IPS-20b (cell line): ENCODE data around the gene BARD1.
"Not testable (repeated sequence)": the region's sequence is repeated elsewhere in the genome, so short reads cannot be mapped to it uniquely, and the experiment has no call there.

Experiments used
- H3K27ac ChIP-seq: one replicate; pipeline ENCODE4 v1.5.1; 2013; ENCODE audit warnings: low read length
- H3K27me3 ChIP-seq: 2 replicates; pipeline ENCODE4 v1.6.1; 2013; ENCODE audit warnings: mild to moderate bottlenecking, low read length, inconsistent platforms; ENCODE audit not compliant: insufficient read depth
- H3K36me3 ChIP-seq: 2 replicates; pipeline ENCODE4 v1.6.1; 2013; ENCODE audit warnings: low read depth, mild to moderate bottlenecking, inconsistent platforms, low read length, moderate library complexity; ENCODE audit not compliant: insufficient read depth
- H3K4me1 ChIP-seq: 2 replicates; pipeline ENCODE4 v1.6.1; 2013; ENCODE audit warnings: mild to moderate bottlenecking, control low read depth, inconsistent platforms, low read length, moderate library complexity; ENCODE audit not compliant: insufficient read depth
- H3K4me3 ChIP-seq: 2 replicates; pipeline ENCODE4 v1.5.1; 2013; ENCODE audit warnings: mild to moderate bottlenecking, low read length, inconsistent platforms
- H3K9ac ChIP-seq: 2 replicates; pipeline ENCODE4 v1.6.1; 2013; ENCODE audit warnings: low read depth, mild to moderate bottlenecking, inconsistent platforms, low read length, moderate library complexity
- H3K9me3 ChIP-seq: 2 replicates; pipeline ENCODE4 v1.6.1; 2013; ENCODE audit warnings: mild to moderate bottlenecking, low read depth, low read length, inconsistent platforms; ENCODE audit not compliant: insufficient read depth

BARD1 gene

DNA sequence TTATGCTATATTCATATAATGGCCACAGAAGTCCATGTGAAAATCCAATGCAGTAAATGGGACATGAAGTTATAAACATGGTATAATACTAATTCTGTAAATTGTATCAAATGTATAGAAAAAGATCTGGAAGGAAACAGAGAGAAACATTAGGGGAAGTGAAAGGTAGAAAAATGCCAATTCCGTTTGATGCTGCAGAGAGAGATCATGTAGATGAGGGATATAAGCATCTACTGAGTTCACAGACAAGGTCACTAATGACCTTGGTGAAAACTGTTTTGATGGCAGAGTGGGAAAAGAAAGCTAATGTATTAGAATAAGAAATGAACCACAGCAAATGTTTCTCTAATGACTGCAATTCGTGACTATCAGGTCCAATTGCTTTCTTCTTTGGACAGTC lies 56.0 kb downstream of the BARD1 start:
- H3K9ac ChIP-seq = no peak overlapping the region
- H3K4me3 ChIP-seq = no peak overlapping the region
- no peaks in the 10 kb centered on the region for H3K4me1 ChIP-seq
- no peaks in the 10 kb centered on the region for H3K9me3 ChIP-seq
- no peaks in the 10 kb centered on the region for H3K27me3 ChIP-seq
- peaks cover 94% of the 10 kb centered on the region for H3K36me3 ChIP-seq
- no peak overlapping the region for H3K27ac ChIP-seq

DNA sequence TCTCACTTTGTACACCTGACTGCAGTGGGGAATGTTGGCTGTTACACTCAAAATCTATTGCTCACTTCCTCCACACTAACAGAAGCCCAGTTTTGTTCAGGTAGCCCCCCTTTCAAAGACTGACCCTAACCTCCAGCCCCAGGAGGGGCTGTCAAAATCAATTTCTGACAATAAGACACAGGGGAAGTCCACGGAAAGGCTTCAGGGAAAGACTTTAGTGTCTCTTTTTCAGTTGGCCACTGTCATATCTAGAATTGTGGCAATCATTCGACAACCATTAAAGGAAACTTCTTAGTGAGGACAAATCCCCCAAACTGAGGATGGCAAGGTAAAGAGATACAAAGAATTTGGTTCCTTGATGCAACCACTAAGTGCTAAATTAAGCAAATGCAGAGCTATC lies 59.0 kb downstream of the BARD1 start:
- H3K27me3 ChIP-seq = no peaks in the 10 kb centered on the region
- no peak overlapping the region for H3K9ac ChIP-seq
- H3K4me3 ChIP-seq = no peak overlapping the region
- no peaks in the 10 kb centered on the region for H3K4me1 ChIP-seq
- H3K9me3 ChIP-seq = no peaks in the 10 kb centered on the region
- H3K27ac ChIP-seq = no peak overlapping the region
- H3K36me3 ChIP-seq = peaks cover 83% of the 10 kb centered on the region

DNA sequence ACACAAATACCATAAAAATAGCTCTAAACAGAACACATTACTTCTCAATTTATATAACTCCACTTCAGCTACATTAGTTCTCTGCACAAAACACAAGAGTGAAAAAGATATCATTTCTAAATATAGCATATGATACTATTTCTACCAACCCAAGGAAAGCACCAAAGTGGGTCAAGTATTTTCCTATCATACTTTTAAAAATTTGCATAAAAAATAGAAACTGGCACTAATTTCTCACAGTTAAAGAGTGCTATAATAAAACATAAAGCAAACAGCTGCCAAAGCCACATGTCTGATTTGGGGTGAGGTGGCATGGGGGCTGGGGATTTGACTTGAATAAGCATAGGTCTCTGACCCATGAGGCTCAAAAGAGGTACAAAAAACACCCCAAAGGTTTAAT lies 61.5 kb downstream of the BARD1 start:
- Histone ChIP-seq H3K4me3 (no peak overlapping the region), H3K36me3 (peaks cover 78% of the 10 kb centered on the region), H3K27ac (no peak overlapping the region)

DNA sequence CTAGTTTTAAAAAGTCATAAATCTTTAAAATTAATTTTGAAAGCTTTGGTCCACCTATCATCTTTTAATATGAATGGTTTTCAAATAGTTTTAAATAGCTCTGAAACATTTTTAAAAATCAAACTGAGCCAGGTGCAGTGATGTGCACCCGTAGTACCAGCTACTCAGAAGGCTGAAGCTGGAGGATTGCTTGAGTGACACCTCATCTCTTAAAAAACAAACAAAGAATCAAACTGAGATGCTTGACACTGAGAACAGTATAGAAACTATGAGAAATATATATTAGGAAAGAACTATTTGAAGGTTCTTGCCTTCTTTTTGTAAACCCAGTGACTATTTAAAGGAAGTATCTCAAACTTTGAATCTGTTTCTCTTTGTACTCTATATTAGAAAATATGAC lies 67.4 kb downstream of the BARD1 start:
- H3K4me3 ChIP-seq = no peak overlapping the region
- H3K9me3 ChIP-seq = no peaks in the 10 kb centered on the region
- peaks cover 62% of the 10 kb centered on the region for H3K36me3 ChIP-seq

More for the DNA sequence above, 61.5 kb downstream of the BARD1 start:
- Histone ChIP-seq H3K27me3 (no peaks in the 10 kb centered on the region), H3K9me3 (no peaks in the 10 kb centered on the region), H3K4me1 (no peaks in the 10 kb centered on the region), H3K9ac (no peak overlapping the region)

DNA sequence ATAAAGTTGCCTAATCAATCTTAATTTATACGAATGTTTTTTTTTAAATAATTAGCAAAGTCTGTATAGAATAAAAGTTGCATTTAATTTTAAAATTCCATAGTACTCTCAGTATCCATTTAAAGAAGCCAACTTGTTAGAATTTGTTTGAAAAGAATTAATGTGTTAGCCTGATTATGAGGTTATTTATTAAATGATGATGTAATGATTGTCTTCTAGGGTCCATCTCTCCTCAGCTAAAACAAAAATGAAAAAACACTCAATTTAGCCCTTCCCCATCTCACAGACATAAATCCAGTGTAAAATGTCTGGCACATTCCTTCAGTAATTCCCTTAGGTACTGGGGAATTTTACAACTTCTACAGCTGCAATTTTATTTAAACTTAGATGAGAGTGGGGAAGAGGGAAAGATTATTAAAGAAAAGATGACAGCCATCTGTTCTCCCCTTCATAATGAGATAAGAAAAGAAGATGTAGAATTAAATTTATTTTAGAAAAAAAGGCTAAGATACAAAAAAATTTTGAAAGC lies 68.6 kb downstream of the BARD1 start:
- no peaks in the 10 kb centered on the region for H3K9me3 ChIP-seq
- H3K4me1 ChIP-seq = no peaks in the 10 kb centered on the region
- H3K27ac ChIP-seq = no peak overlapping the region
- H3K4me3 ChIP-seq = no peak overlapping the region
- H3K27me3 ChIP-seq = no peaks in the 10 kb centered on the region
- H3K9ac ChIP-seq = no peak overlapping the region
- peaks cover 61% of the 10 kb centered on the region for H3K36me3 ChIP-seq

More for the DNA sequence above, 67.4 kb downstream of the BARD1 start:
- no peaks in the 10 kb centered on the region for H3K27me3 ChIP-seq
- H3K27ac ChIP-seq = no peak overlapping the region
- no peak overlapping the region for H3K9ac ChIP-seq
- no peaks in the 10 kb centered on the region for H3K4me1 ChIP-seq

DNA sequence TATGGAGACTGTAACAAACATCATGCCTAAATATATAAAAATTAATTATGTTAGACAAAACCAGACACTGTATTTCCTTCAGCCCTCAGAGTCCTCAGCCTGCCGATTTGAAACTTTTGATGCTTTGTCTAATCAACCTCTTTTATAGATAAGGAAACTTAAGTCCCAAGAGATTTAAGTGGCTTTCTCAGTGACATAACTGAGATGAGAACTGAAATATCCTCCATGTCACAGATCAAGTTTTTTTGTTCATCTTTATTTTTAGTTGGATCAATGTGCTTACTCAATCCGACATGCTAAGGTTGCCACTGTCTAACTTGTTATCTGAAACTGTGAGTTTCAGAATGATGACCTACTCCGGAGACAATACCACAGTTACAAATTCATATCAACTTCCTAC lies 72.3 kb downstream of the BARD1 start:
- no peak overlapping the region for H3K27ac ChIP-seq
- H3K36me3 ChIP-seq = peaks cover 29% of the 10 kb centered on the region
- no peak overlapping the region for H3K9ac ChIP-seq
- no peaks in the 10 kb centered on the region for H3K27me3 ChIP-seq
- H3K9me3 ChIP-seq = no peaks in the 10 kb centered on the region
- H3K4me1 ChIP-seq = no peaks in the 10 kb centered on the region
- H3K4me3 ChIP-seq = no peak overlapping the region

DNA sequence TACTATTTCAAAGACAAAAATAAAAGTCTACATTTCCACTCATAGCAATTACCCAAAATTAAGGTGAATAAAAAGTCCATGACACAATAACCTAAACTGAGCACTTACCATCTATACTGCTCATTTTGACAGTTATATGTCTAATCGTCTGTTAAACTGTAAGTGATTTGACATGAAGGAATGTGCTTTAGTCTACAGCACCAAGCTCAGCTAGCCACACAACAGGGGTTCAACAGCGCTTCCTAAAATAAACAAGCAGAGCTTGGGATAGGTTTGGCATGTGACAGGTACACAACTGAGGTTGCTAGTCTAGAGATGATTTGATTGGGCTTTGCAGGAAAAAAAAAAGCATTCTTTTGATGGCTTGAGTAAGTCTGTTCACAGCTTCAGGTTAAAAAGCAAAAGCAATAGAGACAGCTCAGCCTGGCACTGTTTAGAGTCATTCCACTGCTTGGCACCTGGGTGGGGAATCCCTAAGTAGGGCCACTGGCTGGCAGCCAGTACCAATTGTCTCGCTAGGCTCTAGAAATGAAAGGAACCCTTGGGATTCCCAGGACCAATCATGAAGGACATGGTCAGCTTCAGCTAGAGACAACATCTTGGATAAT lies 78.6 kb downstream of the BARD1 start:
- Histone ChIP-seq H3K27ac (no peak overlapping the region), H3K36me3 (peaks cover 53% of the 10 kb centered on the region), H3K4me1 (peaks cover 4% of the 10 kb centered on the region; the same call in 1 of the 2 replicates), H3K9ac (no peak overlapping the region), H3K9me3 (no peaks in the 10 kb centered on the region), H3K27me3 (no peaks in the 10 kb centered on the region), H3K4me3 (no peak overlapping the region)

DNA sequence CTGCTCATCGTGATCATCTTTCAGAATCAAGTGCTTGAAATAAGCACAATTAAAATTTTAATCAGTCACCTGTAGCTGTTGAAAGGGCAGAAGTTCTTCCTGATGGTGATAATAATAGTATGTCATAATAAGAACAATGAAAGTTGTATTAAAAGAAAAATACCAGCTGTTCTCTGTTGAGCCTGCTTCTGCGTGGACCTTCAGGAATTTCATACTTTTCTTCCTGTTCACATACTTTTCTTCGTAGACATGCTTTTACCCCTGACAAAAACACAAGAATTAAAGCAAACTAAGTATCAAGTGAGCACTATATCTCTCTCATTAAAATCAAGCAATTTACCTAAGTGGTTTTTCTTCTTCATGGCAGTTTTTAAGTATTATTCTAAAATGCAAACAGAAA lies 79.2 kb downstream of the BARD1 start:
- Histone ChIP-seq H3K36me3 (peaks cover 60% of the 10 kb centered on the region), H3K27ac (no peak overlapping the region), H3K9me3 (no peaks in the 10 kb centered on the region)

DNA sequence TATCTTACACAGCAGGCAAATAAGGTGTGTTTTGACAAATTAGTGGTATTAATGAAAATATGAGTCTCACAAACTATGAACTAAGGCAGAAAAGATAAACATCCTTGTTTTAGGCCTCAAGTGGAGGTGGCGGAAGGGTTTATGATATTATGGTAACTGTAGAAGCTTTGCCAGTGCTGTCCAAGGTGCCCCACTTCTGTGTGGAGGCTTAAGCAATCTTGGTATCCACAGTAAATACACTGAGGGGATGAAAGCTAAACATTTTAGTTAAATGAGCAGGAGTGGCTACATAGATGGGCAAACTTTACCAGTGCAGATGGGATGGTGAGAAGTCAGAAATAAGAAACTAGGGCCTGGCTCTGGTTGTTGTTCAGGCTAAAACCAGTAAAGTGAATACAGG lies 84.7 kb downstream of the BARD1 start:
- Histone ChIP-seq H3K27me3 (no peaks in the 10 kb centered on the region), H3K27ac (no peak overlapping the region), H3K9me3 (no peaks in the 10 kb centered on the region), H3K4me1 (peaks cover 4% of the 10 kb centered on the region; the same call in 1 of the 2 replicates), H3K9ac (no peak overlapping the region), H3K4me3 (no peak overlapping the region), H3K36me3 (peaks cover 47% of the 10 kb centered on the region)

More for the DNA sequence above, 79.2 kb downstream of the BARD1 start:
- no peak overlapping the region for H3K4me3 ChIP-seq
- no peak overlapping the region for H3K9ac ChIP-seq
- peaks cover 4% of the 10 kb centered on the region; the same call in 1 of the 2 replicates for H3K4me1 ChIP-seq
- no peaks in the 10 kb centered on the region for H3K27me3 ChIP-seq

DNA sequence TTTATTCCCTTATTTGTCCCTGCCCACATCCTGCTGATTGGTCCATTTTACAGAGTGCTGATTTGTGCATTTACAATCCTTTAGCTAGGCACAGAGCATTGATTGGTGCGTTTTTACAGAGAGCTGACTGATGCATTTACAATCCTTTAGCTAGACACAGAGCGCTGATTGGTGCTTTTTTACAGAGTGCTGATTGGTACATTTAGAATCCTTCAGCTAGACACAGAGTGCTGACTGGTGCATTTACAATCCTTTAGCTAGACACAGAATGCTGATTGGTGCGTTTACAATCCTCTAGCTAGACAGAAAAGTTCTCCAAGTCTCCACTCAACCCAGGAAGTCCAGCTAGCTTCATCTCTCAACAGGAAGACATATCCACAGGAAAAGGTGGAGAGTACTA lies 91.6 kb downstream of the BARD1 start:
- H3K4me1 ChIP-seq, H3K9ac ChIP-seq, H3K9me3 ChIP-seq, H3K36me3 ChIP-seq, H3K27me3 ChIP-seq, H3K27ac ChIP-seq, H3K4me3 ChIP-seq: not testable (repeated sequence)

DNA sequence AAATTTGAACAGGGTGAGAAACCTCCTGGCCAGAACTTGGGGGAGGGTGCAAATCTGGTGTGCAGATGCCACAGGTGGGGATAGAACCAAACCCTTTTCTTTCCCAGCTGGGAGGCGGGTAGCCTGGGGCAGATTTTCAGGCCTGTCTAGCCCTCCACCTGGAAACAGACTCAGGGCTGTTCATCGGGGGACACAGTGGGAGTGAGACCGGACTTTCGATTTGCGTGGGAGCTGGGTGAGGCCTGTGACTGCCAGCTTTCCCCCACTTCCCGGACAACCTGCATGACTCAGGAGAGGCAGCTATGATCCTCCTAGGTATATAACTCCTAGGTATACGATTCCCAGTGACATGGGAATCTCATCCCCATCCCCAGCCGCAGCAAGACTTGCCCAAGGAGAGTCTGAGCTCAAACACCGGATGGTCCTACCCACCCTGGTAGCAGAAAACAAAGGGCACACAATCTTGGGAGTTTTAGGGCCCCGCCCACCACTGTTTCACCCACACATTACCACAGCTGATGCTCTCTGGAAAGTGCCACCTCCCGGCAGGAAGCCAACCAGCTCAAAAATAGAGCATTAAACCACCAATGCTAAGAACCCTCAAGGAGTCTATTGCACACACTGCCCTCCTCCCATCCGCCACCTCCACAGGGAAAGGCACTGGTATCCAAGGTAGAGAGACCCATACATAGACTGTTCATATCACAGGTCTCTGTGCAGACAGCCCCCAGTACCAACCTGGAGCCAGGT lies 92.5 kb downstream of the BARD1 start:
- H3K27ac ChIP-seq = no peak overlapping the region
- H3K9me3 ChIP-seq = no peaks in the 10 kb centered on the region
- H3K36me3 ChIP-seq = no peaks in the 10 kb centered on the region
- H3K27me3 ChIP-seq = no peaks in the 10 kb centered on the region
- H3K4me3 ChIP-seq = no peak overlapping the region
- no peaks in the 10 kb centered on the region for H3K4me1 ChIP-seq
- no peak overlapping the region for H3K9ac ChIP-seq

DNA sequence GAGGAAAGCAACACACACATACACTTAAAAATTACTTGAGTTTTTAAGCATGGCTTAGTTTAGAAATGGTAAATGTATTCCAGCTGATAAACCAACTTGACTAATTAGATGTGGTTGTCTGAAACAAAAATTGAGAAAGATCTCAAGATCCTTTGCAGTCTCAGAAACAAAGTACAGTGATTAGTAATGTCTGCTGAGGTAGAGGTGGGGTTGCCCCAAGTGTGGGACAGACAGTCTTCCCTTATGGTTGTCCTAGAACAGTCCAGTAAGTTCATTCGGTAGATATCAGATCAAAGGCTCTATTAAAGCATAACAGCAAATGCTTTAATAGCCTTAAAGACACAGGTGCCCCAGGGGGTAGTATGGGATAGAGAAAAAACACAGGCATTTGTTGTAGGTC lies 94.5 kb downstream of the BARD1 start:
- no peaks in the 10 kb centered on the region for H3K27me3 ChIP-seq
- no peaks in the 10 kb centered on the region for H3K36me3 ChIP-seq
- no peak overlapping the region for H3K9ac ChIP-seq
- no peak overlapping the region for H3K4me3 ChIP-seq
- no peak overlapping the region for H3K27ac ChIP-seq
- no peaks in the 10 kb centered on the region for H3K9me3 ChIP-seq
- H3K4me1 ChIP-seq = no peaks in the 10 kb centered on the region
